Hypothalamus (tissue), 51 donors: Measurements from ENCODE around the gene CORO2A.
"Not testable (repeated sequence)": the region's sequence is repeated elsewhere in the genome, so short reads cannot be mapped to it uniquely, and the experiment has no call there.

ENCODE experiments used
- DNase-seq, 51 donors: peaks; one replicate each; lab custom pipeline; 2025; lab: John Stamatoyannopoulos, UW

The CORO2A gene

DNA sequence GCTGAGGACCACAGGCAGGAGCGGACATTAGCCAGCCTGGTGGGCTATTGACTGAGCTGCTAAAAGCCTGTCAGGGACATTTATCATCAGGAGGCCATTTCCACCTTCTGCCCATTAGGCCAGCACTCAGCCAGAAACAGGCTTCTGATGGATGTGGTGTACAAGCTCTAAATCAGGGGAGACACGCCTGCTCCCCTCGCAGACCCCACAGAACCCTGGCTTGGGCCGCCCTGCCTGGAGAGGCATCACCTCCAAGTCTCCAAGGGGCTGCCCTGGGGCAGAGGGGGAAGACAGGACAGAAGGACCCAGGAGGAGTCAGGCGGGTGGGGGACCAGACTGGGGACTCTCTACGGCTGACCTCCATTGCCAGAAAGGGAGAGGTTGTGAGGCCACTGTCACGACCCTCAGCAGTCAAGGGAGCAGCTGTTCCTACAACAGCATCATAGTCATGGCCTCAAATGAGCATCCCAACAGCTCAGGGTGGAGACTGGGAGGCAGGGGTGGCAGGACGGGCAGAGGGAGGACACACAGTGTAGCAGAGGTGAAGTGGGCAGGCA is 49.4 kb downstream of the CORO2A start:
- DNase-seq, result no peak

DNA sequence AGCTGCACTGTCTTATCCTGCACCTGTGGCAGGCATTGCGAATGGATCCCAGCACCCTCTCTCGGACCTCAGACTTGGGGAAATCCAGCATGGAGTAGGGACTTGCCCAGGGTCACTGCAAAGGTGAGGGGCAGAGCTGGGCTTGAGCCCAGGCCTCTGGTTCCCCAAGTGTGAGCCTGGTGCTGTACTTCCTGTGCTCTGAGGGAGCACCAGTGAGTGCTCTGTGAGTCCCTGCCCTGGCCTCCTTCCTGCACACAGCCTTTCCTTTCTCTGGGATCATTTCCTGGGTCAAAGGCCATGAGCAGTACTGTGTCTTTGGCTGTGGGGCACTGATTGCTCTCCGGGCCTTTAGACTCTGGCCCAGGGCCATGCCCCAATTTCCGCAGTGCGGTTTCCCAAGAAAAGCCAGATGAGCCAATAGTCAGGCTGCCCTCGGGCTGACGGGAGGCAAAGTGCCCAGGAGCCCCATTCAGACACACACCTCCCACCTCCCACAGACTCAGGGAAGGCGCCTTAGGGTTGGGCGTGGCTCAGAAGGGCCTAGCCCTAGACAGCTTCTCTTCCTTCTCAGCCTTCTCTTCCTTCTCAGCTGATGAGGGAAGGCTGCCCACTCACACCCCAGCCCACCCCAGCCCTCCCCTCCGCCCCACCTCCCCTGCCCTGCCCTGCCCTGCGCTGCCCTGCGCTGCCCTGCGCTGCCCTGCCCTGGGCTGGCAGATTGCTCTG is 50.1 kb downstream of the CORO2A start:
- peak in 24 of 51 donors; percentile 6 to 57 (median 23) for DNase-seq

DNA sequence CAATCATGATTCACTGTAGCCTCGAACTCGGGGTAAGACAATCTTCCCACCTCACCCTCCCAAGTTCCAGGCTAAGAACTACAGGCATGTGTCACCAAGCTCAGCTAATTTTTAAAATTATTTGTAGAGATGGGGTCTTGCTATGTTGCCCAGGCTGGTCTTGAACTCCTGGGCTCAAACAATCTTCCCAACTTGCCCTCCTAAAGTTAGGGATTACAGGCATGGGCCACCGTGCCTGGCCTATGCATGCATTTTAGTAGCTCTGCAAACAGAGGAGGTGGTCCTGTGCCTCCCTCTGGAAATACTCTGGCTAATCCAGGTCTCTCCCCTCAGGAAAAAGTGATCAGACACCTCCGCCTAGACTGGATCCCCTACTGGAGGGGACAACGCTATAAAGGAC is 51.9 kb downstream of the CORO2A start:
- DNase-seq, result no peak

DNA sequence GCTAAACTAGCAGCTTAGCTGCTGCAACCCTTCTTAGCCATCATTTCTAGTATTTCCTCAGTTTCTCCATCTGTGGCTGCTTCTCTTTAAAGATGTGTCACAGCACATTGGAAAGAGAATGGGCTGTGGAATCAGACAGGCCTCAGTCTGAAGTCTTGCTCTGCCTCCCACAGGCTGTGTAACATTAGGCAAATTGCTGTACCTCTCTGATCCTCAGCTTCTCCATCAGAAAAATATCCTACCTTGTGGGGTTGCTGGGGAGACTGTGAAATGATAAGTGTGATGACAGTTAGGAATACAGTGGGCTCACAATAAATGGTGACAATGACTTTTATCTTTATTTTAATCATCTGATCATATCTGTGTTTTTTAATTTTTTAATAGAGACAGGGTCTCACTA is 55.9 kb downstream of the CORO2A start:
- DNase-seq, result no peak

DNA sequence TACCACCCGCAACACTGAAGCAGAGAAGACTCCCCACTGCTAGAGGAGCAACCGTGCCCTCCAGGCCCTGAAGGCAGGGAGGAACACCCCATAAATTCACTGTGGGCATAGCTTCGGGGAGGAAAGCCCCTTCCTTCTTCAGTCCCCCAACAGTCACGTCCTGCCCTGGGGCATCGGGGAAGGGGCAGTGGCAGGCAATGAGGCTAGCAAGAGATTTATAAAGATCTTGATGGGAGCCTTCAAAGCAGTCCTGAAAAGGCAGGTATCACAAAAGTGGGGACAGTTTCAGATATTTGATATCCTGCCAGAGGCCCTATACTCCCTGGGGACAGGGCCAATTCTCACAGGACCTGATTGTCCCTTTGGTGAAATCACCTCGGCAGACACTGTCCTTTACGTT is 56.5 kb downstream of the CORO2A start:
- DNase-seq, result no peak

DNA sequence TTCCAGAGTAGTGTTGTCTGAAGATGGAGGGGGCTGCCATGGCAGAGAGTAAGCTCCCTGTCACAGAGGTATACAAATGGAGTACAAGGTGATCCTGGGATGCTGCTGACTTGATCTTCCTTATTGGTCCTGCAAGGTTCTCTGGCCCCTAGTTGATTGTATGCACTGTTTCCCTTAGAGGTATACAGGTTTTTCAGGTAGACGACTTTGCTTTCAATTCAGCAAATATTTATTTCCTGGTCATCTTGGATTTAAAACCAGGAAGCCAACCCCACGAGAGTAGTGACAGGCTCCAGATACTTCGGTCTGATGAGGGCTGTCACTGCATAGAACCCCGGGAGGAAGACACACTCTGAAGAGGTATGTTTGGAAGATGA is 56.9 kb downstream of the CORO2A start:
- no peak for DNase-seq

DNA sequence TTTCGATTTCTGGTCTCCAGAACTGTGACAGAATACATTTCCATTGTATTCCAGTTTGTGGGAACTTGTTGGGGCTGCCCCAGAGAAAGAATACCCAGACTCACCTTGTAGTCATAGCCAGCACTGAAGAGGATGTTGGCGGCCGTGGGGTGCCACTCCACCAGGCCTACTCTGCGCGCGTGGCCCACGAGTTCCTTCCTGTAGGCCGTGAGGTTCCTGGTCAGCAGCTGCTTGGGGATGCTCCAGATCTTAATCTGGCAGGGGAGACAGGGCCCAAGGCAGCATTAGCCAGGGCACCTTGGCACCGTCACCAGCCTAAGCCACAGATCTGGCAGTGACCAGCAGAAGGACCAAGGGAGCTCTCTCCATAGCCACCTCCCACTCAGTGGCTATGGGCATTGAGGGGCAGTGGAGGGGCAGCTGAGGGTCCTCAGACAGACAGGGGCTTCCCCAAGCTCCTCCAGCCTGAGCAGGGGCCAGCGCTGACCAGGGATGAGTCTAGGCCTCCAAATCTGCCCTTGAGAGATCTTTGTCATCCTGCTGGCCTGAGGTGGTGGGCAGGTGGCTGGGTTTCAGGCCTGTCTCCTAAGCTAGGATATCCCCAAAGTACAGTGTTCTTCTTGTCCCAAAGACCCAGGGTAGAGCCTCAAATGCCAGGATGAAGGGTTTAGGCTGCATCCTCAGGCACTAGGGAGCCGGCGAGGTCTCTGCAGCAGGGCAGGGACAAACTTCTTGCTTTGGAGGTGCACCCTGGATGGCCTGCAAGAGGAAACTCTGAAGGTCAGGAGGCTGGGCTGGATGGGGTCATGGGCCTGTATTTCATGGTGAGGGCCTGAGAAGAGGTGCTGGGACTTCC is 57.5 kb downstream of the CORO2A start:
- no peak for DNase-seq

DNA sequence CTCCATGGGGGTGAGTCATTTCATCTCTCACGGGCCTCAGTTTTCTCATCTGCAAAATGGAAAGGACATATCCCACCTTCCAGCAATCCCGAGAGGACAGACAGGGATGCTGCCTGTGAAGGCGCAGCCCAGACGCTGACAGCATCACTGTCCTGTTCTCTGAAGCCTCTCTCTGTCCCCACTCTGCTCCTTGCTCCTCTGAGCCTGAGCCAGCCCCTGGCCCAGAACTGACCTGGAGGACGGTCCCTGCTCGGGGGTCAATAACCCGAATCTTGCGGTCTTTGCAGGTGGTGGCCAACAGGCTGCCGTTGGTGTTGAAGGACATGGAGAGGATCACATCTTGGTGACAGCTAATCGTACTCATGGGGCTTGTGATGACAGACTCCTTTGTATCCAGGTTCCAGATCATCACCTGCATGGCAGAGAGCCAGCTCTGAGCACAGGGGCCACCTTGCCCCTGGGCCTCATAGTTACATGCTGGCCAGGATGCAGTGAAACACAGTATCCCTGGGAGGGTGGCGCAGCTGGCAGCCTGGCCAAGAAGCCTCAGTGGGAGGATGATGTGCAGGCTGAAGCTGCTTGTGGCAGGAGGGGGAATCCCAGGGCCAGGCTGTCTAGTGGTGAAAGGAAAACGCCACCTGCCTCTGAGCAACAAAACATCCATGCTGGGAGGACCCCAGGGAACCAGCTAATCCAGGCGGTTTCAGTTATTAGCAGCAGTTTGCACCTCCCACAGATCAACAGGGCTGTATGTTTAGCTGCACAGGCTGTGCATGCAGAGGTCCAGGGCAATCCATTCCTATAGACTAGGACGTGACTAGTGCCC is 59.4 kb downstream of the CORO2A start:
- no peak for DNase-seq

DNA sequence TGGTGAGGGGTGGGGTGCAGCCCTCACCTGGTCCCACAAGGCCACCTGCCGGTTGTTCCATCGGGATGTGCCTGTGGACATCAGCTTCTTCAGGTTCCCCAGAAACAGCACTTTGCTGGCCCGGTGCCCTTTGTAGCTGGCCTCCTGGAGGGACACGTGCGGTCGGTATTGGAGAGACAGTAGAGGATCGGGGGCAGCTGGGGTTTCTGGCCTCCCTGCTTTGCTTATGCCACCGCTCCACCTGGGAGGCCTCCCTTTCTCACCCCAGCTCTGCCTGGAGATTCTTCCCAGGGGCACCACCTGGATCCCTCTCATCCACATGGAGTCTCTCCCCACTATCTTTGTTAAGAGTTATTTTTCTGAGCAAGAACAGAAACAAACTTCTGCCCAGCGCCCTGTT is 60.3 kb downstream of the CORO2A start:
- no peak for DNase-seq

DNA sequence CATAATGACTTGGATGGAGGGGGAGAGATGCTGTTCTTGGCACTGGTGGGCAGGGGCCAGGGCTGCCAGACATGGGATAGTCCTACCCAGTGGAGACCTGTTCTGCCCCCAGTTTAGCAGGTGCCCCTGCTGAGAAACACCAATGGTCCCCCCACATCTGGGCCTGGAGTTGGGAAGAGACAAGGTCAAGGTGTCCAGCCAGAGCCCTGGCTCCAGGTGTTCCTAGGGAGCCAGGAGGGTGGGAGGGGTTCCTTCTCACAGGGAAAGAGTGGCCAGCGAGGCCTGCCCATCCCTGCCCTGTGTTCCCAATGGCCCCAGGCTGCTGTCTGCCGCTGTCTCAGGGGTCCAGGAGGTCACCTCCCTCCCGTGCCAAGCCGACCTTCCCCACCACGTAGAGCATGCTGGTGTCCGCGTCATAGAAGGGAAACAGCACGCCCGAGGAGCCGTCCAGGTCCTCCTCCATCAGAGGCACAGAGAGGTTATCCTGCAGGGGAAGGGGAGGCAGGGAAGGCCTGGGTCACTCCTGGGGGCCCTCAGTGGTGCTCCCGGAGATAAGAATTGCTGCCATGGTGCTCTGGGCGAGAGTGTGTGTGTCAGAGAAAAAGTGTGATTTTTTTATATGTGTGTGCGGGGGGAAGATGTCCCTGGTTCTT is 61.7 kb downstream of the CORO2A start:
- DNase-seq, result no peak

DNA sequence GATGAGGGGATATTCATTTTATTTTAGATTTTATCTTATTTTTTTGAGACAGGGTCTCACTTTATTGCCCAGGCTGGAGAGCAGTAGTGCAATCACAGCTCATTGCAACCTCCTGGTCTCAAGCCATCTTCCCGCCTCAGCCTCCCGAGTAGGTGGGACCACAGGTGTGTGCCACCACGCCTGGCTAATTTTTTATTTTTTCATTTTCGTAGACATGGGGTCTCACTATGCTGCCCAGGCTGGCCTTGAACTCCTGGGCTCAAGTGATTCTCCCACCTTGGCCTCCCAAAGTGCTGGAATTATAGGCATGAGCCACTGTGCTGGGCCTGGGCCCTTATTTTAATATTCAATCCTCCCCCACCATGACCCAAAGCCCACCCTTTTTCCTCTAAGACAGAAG is 62.4 kb downstream of the CORO2A start:
- DNase-seq, result not testable (repeated sequence)

DNA sequence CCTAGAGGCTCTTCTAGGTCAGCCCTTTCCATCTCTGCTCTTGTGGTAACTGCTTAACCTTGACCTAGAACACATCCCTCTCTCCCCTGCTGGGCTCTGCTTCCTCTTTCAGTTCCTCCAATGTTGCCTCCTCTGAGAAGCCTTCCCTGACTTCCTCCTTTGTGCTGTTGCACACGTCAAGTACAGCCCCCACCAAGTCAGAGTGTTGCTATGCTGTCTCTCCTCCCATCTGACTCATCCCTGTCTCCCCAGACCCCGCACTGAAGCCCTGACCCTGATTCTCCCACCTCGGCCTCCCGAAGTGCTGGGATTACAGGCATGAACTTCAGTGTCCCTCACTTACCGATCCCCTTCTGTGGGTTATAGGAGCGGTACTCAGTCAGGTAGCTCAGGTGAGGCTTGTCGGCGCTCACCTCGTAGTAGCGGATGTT is 63.0 kb downstream of the CORO2A start:
- DNase-seq, result peak in 1 of 51 donors; percentile 13

DNA sequence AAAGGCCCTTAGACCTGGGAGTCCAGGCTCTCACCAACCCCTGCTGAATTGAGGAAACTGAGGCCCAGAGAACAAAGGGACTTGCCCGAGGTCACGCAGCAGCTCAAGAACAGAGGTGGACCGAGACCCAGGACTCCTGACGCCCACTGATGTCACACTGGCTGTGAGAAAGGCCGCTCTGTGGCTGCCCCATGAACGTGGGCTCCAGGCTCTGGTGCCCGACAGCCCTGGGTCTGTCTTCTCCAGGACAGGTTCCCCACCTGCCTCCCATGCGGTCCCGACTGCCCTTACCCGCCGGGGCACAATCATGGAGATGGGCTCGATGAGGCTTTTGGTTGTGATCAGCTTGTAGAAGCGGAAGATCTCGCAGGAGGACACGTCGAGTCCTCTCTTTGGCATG is 64.1 kb downstream of the CORO2A start:
- DNase-seq, result no peak

DNA sequence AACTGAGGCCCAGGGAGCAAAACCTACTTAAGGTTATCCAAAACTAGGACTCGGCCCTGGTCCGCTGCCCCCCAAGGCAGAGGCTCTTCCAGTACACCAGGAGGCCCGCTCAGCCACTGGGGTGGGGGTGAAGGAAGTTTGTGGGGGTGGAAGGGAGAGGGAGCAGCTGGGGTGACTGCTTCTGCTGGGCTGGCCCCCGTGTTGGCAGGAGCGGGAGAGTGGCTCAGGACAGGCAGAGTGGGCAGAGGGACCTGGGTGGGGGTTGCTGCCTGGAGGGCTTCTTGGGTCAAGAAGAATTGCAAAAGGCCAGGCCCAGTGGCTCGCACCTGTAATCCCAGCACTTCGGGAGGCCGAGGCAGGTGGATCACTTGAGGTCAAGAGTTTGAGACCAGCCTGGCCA is 65.2 kb downstream of the CORO2A start:
- no peak for DNase-seq

DNA sequence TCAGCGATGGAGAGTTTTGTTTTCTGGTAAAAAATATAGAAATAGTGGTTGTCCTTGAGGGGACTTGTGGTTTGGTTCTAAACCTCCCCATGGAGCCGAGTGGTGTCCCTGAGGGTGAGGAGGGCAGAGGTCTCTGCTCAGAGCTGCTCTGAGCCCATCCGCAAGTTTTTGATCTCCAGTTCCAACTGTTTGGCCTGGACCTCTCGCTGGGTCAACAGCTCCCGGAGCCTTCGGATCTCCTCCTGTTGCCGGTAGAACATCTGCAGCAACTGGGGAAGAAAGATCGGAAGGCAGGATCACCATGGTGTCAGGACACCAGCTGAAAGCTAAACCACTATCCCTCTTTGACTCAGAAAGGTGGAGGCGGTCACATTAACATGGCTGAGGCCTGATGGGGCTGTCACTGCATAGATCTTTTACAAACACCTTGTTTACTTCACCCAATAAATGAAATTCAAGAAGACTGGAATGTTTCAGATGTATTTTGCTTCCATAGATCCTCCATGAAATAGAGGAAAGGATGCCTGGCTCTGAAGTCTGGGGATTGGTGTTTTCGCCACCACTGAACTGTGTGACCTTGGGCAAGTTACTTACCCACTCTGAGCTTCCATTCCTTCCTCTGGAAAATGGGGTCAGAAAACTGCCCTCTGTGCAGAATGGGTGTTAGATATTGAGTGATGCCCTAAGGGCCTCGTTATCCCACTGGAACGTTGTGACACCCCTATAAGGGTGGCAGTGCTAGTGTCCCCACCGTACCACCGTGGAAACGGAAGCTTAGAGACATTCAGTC is 67.6 kb downstream of the CORO2A start:
- DNase-seq, result no peak

DNA sequence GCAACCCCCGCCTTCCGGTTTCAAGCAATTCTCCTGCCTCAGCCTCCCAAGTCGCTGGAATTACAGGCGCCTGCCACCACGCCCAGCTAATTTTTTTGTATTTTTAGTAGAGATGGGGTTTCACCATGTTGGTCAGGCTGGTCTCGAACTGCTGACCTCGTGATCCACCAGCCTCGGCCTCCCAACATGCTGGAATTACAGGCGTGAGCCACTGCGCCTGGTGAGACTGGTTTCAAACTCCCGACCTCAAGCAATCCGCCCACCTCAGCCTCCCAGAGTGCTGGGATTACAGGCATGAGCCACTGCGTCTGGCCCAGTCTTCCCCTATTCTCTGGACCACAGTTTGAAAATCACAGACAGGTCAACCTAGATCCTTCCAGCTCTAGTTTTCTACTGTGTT is 68.3 kb downstream of the CORO2A start:
- not testable (repeated sequence) for DNase-seq

DNA sequence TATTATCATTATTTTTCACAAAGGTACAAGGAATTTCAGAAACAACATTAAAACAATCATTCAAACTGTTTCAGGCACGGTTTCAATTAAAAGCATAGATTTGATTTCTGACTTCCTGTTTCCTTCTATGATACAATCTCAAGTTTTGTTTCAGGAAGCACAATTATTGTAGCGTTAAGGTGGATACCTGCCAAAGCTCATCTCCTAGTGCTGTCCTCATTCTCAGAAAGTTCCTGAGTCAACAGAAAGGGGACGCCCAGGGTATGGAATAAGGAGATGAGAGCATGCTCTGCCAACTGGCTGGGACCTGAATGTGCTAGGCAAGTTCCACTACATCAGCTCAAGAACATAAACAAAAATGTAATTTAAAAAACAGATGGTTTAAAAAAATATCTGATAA is 71.4 kb downstream of the CORO2A start:
- DNase-seq, result no peak

DNA sequence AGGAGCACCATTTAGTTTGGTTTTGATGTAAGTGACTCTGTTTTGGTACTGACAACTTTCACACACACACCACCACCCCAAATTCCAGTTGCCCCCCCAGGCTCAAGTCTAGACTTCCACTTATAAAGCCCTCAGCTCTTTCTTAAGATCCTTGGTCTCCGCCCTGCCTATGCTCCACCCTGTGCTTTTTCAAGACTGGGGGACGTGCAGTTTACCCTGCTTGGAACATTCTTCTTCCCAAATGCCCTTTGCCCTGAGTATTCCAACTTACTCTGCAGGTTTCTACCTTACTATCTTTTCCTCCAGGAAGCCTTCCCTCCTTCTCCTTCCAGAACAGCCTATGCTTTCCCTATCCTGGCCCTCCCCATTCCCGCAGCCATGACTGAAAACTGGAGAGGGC is 72.0 kb downstream of the CORO2A start:
- DNase-seq, result no peak
